Mesothelial cell of epicardium (in vitro differentiated cells): ENCODE measurements around the gene SRCIN1. TPM values are rescaled to one million over a fixed set of nuclear protein-coding genes. Genes with fewer than 3 reads are reported as not detected.
"Not testable (repeated sequence)": the region's sequence is repeated elsewhere in the genome, so short reads cannot be mapped to it uniquely, and the experiment has no call there.

Source experiments
- DNase-seq, 2 experiments: peaks; one replicate each; pipeline ENCODE4 v3.0.0; 2021; ENCODE audit warnings: low spot score in 2 of 2; ENCODE audit not compliant: unreplicated experiment in 2 of 2
- H3K27ac Mint-ChIP-seq: 2 replicates; pipeline ENCODE4 v1.8.0; 2021; ENCODE audit warnings: mixed read lengths
- H3K27me3 Mint-ChIP-seq: 2 replicates; pipeline ENCODE4 v1.8.0; 2021; ENCODE audit warnings: low read depth, mixed read lengths
- H3K36me3 Mint-ChIP-seq: 2 replicates; pipeline ENCODE4 v1.8.0; 2021; ENCODE audit warnings: mixed read lengths
- H3K4me1 Mint-ChIP-seq: 2 replicates; pipeline ENCODE4 v1.8.0; 2021; ENCODE audit warnings: mixed read lengths
- H3K4me3 Mint-ChIP-seq: 2 replicates; pipeline ENCODE4 v1.8.0; 2021; ENCODE audit warnings: mild to moderate bottlenecking, moderate library complexity, mixed read lengths
- H3K9me3 Mint-ChIP-seq: 2 replicates; pipeline ENCODE4 v1.8.0; 2021; ENCODE audit warnings: mixed read lengths
- CTCF ChIP-seq: fragments of 200-600 bp; sonication (generic); IDR thresholded peaks from one replicate; pipeline ENCODE4 v1.5.0; 2021; ENCODE audit warnings: antibody characterized with exemption; ENCODE audit not compliant: unreplicated experiment
- total RNA-seq: library from RNA; stranded (reverse); gene quantifications from 3 replicates; pipeline ENCODE4 v1.2.1, GENCODE V29; 2021

The SRCIN1 gene
- total RNA-seq = 19.4 to 21.4 TPM (median 20.8 TPM) in 3 replicates

GRCh38 chr17:38605841-38606645 lies at the start of gene SRCIN1:
SRCIN1 (minus strand) TSS chr17:38605952; CDS start chr17:38605705, 247 bp downstream.
- Mint-ChIP-seq H3K27me3 (peaks cover 54% of the 10 kb centered on the region), H3K4me1 (peaks cover 51% of the 10 kb centered on the region), H3K36me3 (no peaks in the 10 kb centered on the region), H3K4me3 (peak within 1 kb of the TSS; percentile 66), H3K27ac (no peak within 1 kb of the TSS), H3K9me3 (no peaks in the 10 kb centered on the region)
- DNase-seq = peak in 1 of 2 experiments; percentile 72
- TF ChIP-seq CTCF = peak; percentile 99

- DNase-seq = no peak
- Mint-ChIP-seq H3K36me3 (no peaks in the 10 kb centered on the region), H3K9me3 (no peaks in the 10 kb centered on the region), H3K27ac (no peak overlapping the region), H3K27me3 (peaks cover 22% of the 10 kb centered on the region), H3K4me1 (peaks cover 12% of the 10 kb centered on the region), H3K4me3 (no peak overlapping the region)
- no peak for TF ChIP-seq CTCF
These were observed 49.0 kb upstream of the SRCIN1 start for GRCh38 chr17:38654411-38655398.

GRCh38 chr17:38653679-38654078 lies 47.9 kb upstream of the SRCIN1 start:
- no peaks in the 10 kb centered on the region for H3K9me3 Mint-ChIP-seq
- no peak overlapping the region for H3K4me3 Mint-ChIP-seq
- no peaks in the 10 kb centered on the region for H3K36me3 Mint-ChIP-seq
- no peak for TF ChIP-seq CTCF
- H3K27me3 Mint-ChIP-seq = peaks cover 21% of the 10 kb centered on the region
- no peak overlapping the region for H3K27ac Mint-ChIP-seq
- H3K4me1 Mint-ChIP-seq = peaks cover 12% of the 10 kb centered on the region
- DNase-seq = no peak

GRCh38 chr17:38653230-38653629 lies 47.5 kb upstream of the SRCIN1 start:
- no peaks in the 10 kb centered on the region for H3K9me3 Mint-ChIP-seq
- no peak overlapping the region for H3K4me3 Mint-ChIP-seq
- H3K36me3 Mint-ChIP-seq = no peaks in the 10 kb centered on the region
- H3K4me1 Mint-ChIP-seq = peaks cover 10% of the 10 kb centered on the region
- DNase-seq = no peak
- no peak for TF ChIP-seq CTCF
- peaks cover 19% of the 10 kb centered on the region for H3K27me3 Mint-ChIP-seq
- H3K27ac Mint-ChIP-seq = no peak overlapping the region

- H3K4me3 Mint-ChIP-seq, H3K4me1 Mint-ChIP-seq, H3K9me3 Mint-ChIP-seq, H3K36me3 Mint-ChIP-seq, DNase-seq, H3K27ac Mint-ChIP-seq: not testable (repeated sequence)
- H3K27me3 Mint-ChIP-seq = peaks cover 21% of the 10 kb centered on the region
These were observed 45.0 kb upstream of the SRCIN1 start for GRCh38 chr17:38650653-38651173.
